Heart left ventricle (tissue), 16 donors: ENCODE measurements around the gene DSG2. TPM values are rescaled to one million over a fixed set of nuclear protein-coding genes. Genes with fewer than 3 reads are reported as not detected.

Experiments
- ATAC-seq, 4 donors: fragments of 200-7000 bp; cut with Tn5 transposase; one replicate each; pipeline ENCODE4 v1.9.1; 2020 to 2022; ENCODE audit warnings: moderate library complexity in 4 of 4, mild to moderate bottlenecking in 3 of 4, moderate number of reproducible peaks in 1 of 4
- DNase-seq, 5 donors: peaks; one replicate each; pipeline ENCODE4 v3.0.0-alpha.2; 2020
- H3K27ac ChIP-seq, 12 donors: fragments of 200-600 bp; sonication (generic) in 4 of 12; one replicate each; pipeline versions ENCODE4 v1.5.0 to v1.8.0; 2016 to 2022; ENCODE audit warnings: mild to moderate bottlenecking in 2 of 12
- H3K27me3 ChIP-seq, 9 donors: fragments of 200-600 bp; sonication (generic) in 2 of 9; one replicate each; pipeline versions ENCODE4 v1.5.1 to v1.8.0; 2016 to 2022; ENCODE audit warnings: mild to moderate bottlenecking in 3 of 9
- H3K36me3 ChIP-seq, 9 donors: fragments of 200-600 bp; sonication (generic) in 2 of 9; one replicate each; pipeline versions ENCODE4 v1.5.0 to v1.8.0; 2018 to 2022; ENCODE audit warnings: mild to moderate bottlenecking in 2 of 9
- H3K4me1 ChIP-seq, 12 donors: fragments of 200-600 bp; sonication (generic) in 4 of 12; one replicate each; pipeline versions ENCODE4 v1.5.0 to v1.8.0; 2016 to 2022; ENCODE audit warnings: mild to moderate bottlenecking in 3 of 12
- H3K4me3 ChIP-seq, 12 donors: fragments of 200-600 bp; sonication (generic) in 4 of 12; one replicate each; pipeline versions ENCODE4 v1.5.0 to v1.8.0; 2017 to 2022; ENCODE audit warnings: mild to moderate bottlenecking in 9 of 12, moderate library complexity in 4 of 12
- H3K9me3 ChIP-seq, 12 donors: fragments of 200-600 bp; sonication (generic) in 4 of 12; one replicate each; pipeline versions ENCODE4 v1.5.0 to v1.8.0; 2016 to 2022; ENCODE audit warnings: mild to moderate bottlenecking in 1 of 12
- POLR2A ChIP-seq, 2 donors: fragments of 450-650 bp; IDR thresholded peaks; one replicate each; pipeline ENCODE4 v1.6.1; 2017; ENCODE audit warnings: antibody characterized with exemption in 2 of 2, mild to moderate bottlenecking in 2 of 2, moderate library complexity in 2 of 2
- WGBS, 4 donors: extraction: QIAGEN DNeasy Blood & Tissue Kit in 2 of 4; methylation state at CpG; one replicate each; pipeline versions ENCODE4 v1.1.5 to v1.1.7; 2013 to 2018; 5-methylcytosine and 5-hydroxymethylcytosine counted together
- intact Hi-C, 10 donors: fragments of 100-400 bp; cut with DNase I; formaldehyde crosslinking; loops; one replicate each; pipeline versions ENCODE4 v1.11.1 to v1.14.2; 2022
- polyA plus RNA-seq, 2 donors: library from polyadenylated mRNA; stranded (reverse); fragments of 200-250 nt; gene quantifications; one replicate each; pipeline ENCODE4 v1.2.3, GENCODE V29; 2013
- total RNA-seq, 9 donors: library from RNA; depleted of rRNA in 2 of 9; stranded (reverse); fragments of >200 nt in 2 of 9; fragmentation: NEBNext Ultra II Directional in 3 of 9; extraction: Animal tissue kit (Norgen Biotek cat#: 25700) in 3 of 9; gene quantifications; one replicate each; pipeline versions ENCODE4 v1.1.0 to v1.2.4, GENCODE V29; 2016 to 2023
- TF ChIP-seq, protein P1 (sequence below), 12 donors: fragments of 200-600 bp; sonication (generic) in 4 of 12; IDR thresholded peaks; one replicate each; pipeline versions ENCODE4 v1.5.0 to v1.8.0; 2018 to 2022; ENCODE audit warnings: antibody characterized with exemption in 12 of 12, mild to moderate bottlenecking in 5 of 12
- donor health status: ischemic (EF 13 %, LVEDD 7.1; RV severe dilation, severe dysfunction).
- donor health status: healthy with polysubstance abuse.
- donor health status: DM: no; HTN: yes; CAD: no.
- donor health status: DM: no; HTN: no; CAD: no.
- donor health status: ischemic (EF 25% LVEDD 6.9; RV normal size, moderate dysfunction).
- donor health status: ischemic (EF 25% LVEDD 5.7; RV mildly dilated, moderate dysfunction).
- donor health status: healthy.
- donor health status: DM: yes; HTN: yes; CAD: no.
- donor health status: ischemic (EF 35%, LVEDD 5.7; RV mildly dilated, moderate dysfunction).
- donor health status: nonischemic (EF 11% LVEDD 7.7; RV severe dilation, severe dysfunction).
- donor health status: DM: yes; HTN: yes; CAD: no.
- donor health status: PGD.
- donor health status: ischemic (EF 29% LVEDD 5.4; RV normal size, mild dysfunction).
- donor health status: nonischemic (EF 23%, LVEDD 6.1; RV moderate dilation, normal function).

The DSG2 gene
- total and polyA plus RNA-seq, 11 donors = 10.1 to 54.4 (median 41.0) TPM

DNA sequence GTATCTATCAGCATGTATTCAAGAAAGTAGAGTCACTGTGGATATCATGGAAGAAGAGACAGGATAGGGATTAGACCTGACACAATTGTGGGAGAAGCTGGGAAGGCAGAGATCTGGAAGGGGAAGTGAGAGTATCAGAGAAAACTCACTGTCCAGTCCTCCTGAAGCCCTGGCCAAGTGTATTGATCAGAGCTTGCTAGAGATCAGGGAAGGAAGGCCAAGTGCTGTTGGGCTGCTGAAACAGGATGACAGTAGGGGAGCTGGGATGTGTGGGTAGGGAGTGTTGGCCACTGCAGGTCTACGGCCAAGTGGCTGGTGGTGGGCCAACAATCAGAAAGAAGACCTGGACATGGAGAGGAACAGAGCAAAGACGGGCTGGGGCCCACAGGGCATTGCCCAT lies 67.4 kb downstream of the DSG2 start:
- DNase-seq (no peak), ATAC-seq (no peak)
- intact Hi-C loops = loop anchor here in 1 of 10 donors (10.0 kb wide), 1 partner anchor 409 kb away; no protein-coding TSS in a partner anchor
- Histone ChIP-seq H3K36me3 (no peaks in the 10 kb centered on the region), H3K9me3 (no peaks in the 10 kb centered on the region), H3K27me3 (peaks cover 0 to 6% (median 0%) of the 10 kb centered on the region in 9 donors), H3K4me3 (no peak overlapping the region), H3K4me1 (peaks cover 0 to 5% (median 0%) of the 10 kb centered on the region in 12 donors), H3K27ac (no peak overlapping the region)
- TF ChIP-seq POLR2A (IDR thresholded peaks at IDR 0.05) = no peak
- TF ChIP-seq, protein P1, sequence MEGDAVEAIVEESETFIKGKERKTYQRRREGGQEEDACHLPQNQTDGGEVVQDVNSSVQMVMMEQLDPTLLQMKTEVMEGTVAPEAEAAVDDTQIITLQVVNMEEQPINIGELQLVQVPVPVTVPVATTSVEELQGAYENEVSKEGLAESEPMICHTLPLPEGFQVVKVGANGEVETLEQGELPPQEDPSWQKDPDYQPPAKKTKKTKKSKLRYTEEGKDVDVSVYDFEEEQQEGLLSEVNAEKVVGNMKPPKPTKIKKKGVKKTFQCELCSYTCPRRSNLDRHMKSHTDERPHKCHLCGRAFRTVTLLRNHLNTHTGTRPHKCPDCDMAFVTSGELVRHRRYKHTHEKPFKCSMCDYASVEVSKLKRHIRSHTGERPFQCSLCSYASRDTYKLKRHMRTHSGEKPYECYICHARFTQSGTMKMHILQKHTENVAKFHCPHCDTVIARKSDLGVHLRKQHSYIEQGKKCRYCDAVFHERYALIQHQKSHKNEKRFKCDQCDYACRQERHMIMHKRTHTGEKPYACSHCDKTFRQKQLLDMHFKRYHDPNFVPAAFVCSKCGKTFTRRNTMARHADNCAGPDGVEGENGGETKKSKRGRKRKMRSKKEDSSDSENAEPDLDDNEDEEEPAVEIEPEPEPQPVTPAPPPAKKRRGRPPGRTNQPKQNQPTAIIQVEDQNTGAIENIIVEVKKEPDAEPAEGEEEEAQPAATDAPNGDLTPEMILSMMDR (IDR thresholded peaks at IDR 0.05) = no peak
- 81 to 85% (median 81%) methylated on average over 2 of the region's 2 CpGs for WGBS, 4 donors

GRCh38 chr18:31565782-31566512 lies 68.0 kb downstream of the DSG2 start:
- intact Hi-C loops = loop anchor here in 1 of 10 donors (10.0 kb wide), 1 partner anchor 409 kb away; no protein-coding TSS in a partner anchor

DNA sequence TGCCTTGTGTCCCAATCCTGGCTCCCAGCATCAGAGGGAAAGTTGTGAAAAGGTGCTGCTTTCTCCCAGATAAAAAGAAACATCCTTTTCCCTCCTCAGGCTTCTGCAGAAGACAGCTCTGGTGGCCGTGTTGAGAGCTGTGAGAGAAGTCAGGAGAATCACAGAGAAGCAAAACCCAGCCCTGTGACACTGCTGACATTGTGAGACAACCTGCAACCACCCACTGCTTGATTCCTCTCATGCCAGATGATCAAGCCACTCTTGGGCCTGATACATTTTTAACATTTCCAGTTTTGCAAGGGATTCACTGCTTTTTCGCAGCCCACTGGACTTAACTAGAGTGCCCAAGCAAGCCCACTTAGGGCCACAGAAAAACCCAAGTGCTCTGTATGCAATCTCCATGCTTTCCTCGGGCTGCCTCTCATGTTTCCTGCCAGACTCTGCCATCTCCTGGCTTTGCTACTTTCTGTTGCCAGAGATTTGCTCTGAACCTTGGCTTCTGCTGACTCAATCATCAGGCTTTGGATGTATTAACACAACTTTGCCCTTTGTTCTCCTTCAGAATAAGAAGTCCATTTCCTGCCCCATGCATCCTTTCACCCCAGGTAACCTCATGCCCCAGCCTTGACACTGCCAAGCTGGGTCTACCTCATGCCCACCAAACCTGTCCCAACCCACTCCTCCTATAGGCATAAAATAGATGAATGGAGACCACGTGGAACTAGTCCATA lies 68.8 kb downstream of the DSG2 start:
- intact Hi-C loops = loop anchor here in 1 of 10 donors (10.0 kb wide), 1 partner anchor 408 kb away; no protein-coding TSS in a partner anchor
- no peak for DNase-seq
- 57 to 65% (median 61%) methylated on average over 4 of the region's 4 CpGs for WGBS, 4 donors

More at GRCh38 chr18:31565782-31566512, 68.0 kb downstream of the DSG2 start:
- Histone ChIP-seq H3K9me3 (no peaks in the 10 kb centered on the region), H3K4me1 (peaks cover 0 to 5% (median 0%) of the 10 kb centered on the region in 12 donors), H3K27me3 (peaks cover 0 to 6% (median 0%) of the 10 kb centered on the region in 9 donors), H3K36me3 (no peaks in the 10 kb centered on the region), H3K27ac (no peak overlapping the region), H3K4me3 (no peak overlapping the region)
- no peak for TF ChIP-seq POLR2A (IDR thresholded peaks at IDR 0.05)
- TF ChIP-seq, protein P1 (IDR thresholded peaks at IDR 0.05) = no peak
- 82 to 88% (median 85%) methylated on average over 10 of the region's 10 CpGs for WGBS, 4 donors
- ATAC-seq = no peak
- DNase-seq = no peak

More for the DNA sequence above, 68.8 kb downstream of the DSG2 start:
- Histone ChIP-seq H3K36me3 (no peaks in the 10 kb centered on the region), H3K9me3 (no peaks in the 10 kb centered on the region), H3K4me3 (no peak overlapping the region), H3K4me1 (peaks cover 0 to 5% (median 0%) of the 10 kb centered on the region in 12 donors), H3K27me3 (peaks cover 0 to 6% (median 0%) of the 10 kb centered on the region in 9 donors), H3K27ac (no peak overlapping the region)
- TF ChIP-seq, protein P1 (IDR thresholded peaks at IDR 0.05) = no peak
- TF ChIP-seq POLR2A (IDR thresholded peaks at IDR 0.05) = no peak
- no peak for ATAC-seq
